ENCODE results near the gene C11orf16. TPM values are rescaled to one million over a fixed set of nuclear protein-coding genes. Genes with fewer than 3 reads are reported as not detected.

C11orf16 gene
- total and polyA plus RNA-seq, 2 donors (not counting 3 experiments of a cell fraction or from before 2014, with no cell fraction given), result not detected

GRCh38 chr11:8910649-8911026, 22.1 kb downstream of the C11orf16 start:
- H3K27me3 ChIP-seq (ENCODE audit: control insufficient read depth in 2 of 2, insufficient read depth in 2 of 2, low read length in 2 of 2), result no peaks in the 10 kb centered on the region
- no peak for TF ChIP-seq MYC (IDR thresholded peaks at IDR 0.05; ENCODE audit: low read depth, low read length)
- no peak for TF ChIP-seq FOS (IDR thresholded peaks at IDR 0.05; ENCODE audit: borderline replicate concordance, insufficient read depth, low read length)
- no peak for TF ChIP-seq EZH2 (IDR thresholded peaks at IDR 0.05; ENCODE audit: borderline replicate concordance, low read depth, low read length, severe bottlenecking)
- no peak for TF ChIP-seq CTCF (IDR thresholded peaks at IDR 0.05; ENCODE audit: extremely low read depth in 1 of 2, insufficient read depth in 1 of 2, low read depth in 1 of 2, low read length in 2 of 2)
- no peak for TF ChIP-seq POLR2AphosphoS5 (IDR thresholded peaks at IDR 0.05; ENCODE audit: insufficient read depth, low read depth, low read length)
- no peak for TF ChIP-seq GATA2 (IDR thresholded peaks at IDR 0.05; ENCODE audit: insufficient read depth, insufficient read length, low read depth, low read length)
- no peak for TF ChIP-seq POLR2A (IDR thresholded peaks at IDR 0.05; ENCODE audit: low read depth, low read length)
- TF ChIP-seq MAX (IDR thresholded peaks at IDR 0.05; ENCODE audit: insufficient read depth, insufficient read length), result no peak
- TF ChIP-seq JUN (IDR thresholded peaks at IDR 0.05; ENCODE audit: borderline replicate concordance, insufficient read depth, insufficient read length, low read depth), result no peak
- H3K4me3 ChIP-seq (replicated peaks in 1 of 3; ENCODE audit: insufficient read depth in 1 of 3, low read depth in 1 of 3, low read length in 3 of 3), result peak overlapping the region; percentile 26 to 95 (median 63)
- no peak overlapping the region for H3K27ac ChIP-seq (ENCODE audit: insufficient read depth, low read depth, low read length)
- peak overlapping the region; percentile 88 for H3K4me2 ChIP-seq (ENCODE audit: insufficient read depth, low read length)
- H3K9ac ChIP-seq (replicated peaks; ENCODE audit: extremely low read depth, insufficient read depth, low read length), result peak overlapping the region; percentile 38
- no peaks in the 10 kb centered on the region for H3K9me3 ChIP-seq (replicated peaks; ENCODE audit: control insufficient read depth, insufficient read depth, low read length)
- peak overlapping the region; percentile 95 for H2AFZ ChIP-seq (ENCODE audit: low read depth, low read length)
- ChIA-PET POLR2A (interaction anchor here (0.6 to 0.9 kb wide), 2 partner anchors 76 to 228 kb away, joined by 9 read pairs; partner anchors contain the start of genes RPL27A and TRIM66), CTCF (interaction anchor here (0.6 to 2.8 kb wide), 5 partner anchors 49 to 596 kb away, joined by 3 to 16 read pairs (median 5); no protein-coding TSS in a partner anchor)
- H4K20me1 ChIP-seq (replicated peaks; ENCODE audit: control insufficient read depth, extremely low read depth, insufficient read depth, low read length), result no peaks in the 10 kb centered on the region
- no TSS peak for BruUV-seq (replicated peaks)
- no peaks in the 10 kb centered on the region for H3K9me1 ChIP-seq (replicated peaks; ENCODE audit: control insufficient read depth, extremely low read depth, insufficient read depth, low read length)
- peaks cover 6% of the 10 kb centered on the region for H3K79me2 ChIP-seq (ENCODE audit: control insufficient read depth, insufficient read depth, low read length)
- DNase-seq (ENCODE audit: low read depth, low spot score), result peak; percentile 22
- intact Hi-C loops (cut with micrococcal nuclease), result loop anchor here (2.0 to 10.0 kb wide), 5 partner anchors 40 to 354 kb away; partner anchors contain the start of genes DENND5A, NRIP3 and TMEM9B
- dilution Hi-C loops (cut with MboI; ENCODE audit: extremely low pct_ligation_motif_present, low sequenced_read_pairs), result no loop called here
- no peak for FAIRE-seq
- H3K4me1 ChIP-seq (ENCODE audit: control insufficient read depth, extremely low read depth, insufficient read depth, low read length), result peaks cover 32% of the 10 kb centered on the region
- H3K36me3 ChIP-seq (ENCODE audit: control insufficient read depth in 2 of 2, extremely low read depth in 1 of 2, insufficient read depth in 2 of 2, low read length in 2 of 2), result no peaks in the 10 kb centered on the region
